Keratinocyte (primary cell): ENCODE results near the gene FUZ. TPM values are rescaled to one million over a fixed set of nuclear protein-coding genes. Genes with fewer than 3 reads are reported as not detected.

ENCODE experiments used
- DNase-seq: peaks from one replicate; pipeline ENCODE4 v3.0.0-alpha.2; 2011; ENCODE audit warnings: low read depth, missing footprints, low spot score
- FAIRE-seq: peaks from 2 replicates; lab custom pipeline; 2011; peaks lifted over from hg19 to GRCh38; lab: Jason Lieb, UNC
- H2AFZ ChIP-seq: 2 replicates; pipeline ENCODE4 v1.6.0; 2012; ENCODE audit warnings: low read length, control low read depth, inconsistent platforms; ENCODE audit not compliant: control insufficient read depth
- H3K27ac ChIP-seq: 2 replicates; pipeline ENCODE4 v1.5.1; 2011; ENCODE audit warnings: low read length; ENCODE audit not compliant: control insufficient read depth, insufficient read depth
- H3K27me3 ChIP-seq: 3 replicates; pipeline ENCODE4 v1.6.0; 2011; ENCODE audit warnings: low read length; ENCODE audit not compliant: control insufficient read depth, insufficient read depth; ENCODE audit errors: extremely low read depth
- H3K36me3 ChIP-seq, 2 experiments: 2 replicates in 1 of 2; 3 replicates in 1 of 2; pipeline ENCODE4 v1.5.1; 2011; ENCODE audit warnings: low read length in 2 of 2, mild to moderate bottlenecking in 1 of 2; ENCODE audit not compliant: control insufficient read depth in 2 of 2, insufficient read depth in 2 of 2; ENCODE audit errors: extremely low read depth in 1 of 2
- H3K4me1 ChIP-seq: 3 replicates; pipeline ENCODE4 v1.5.1; 2011; ENCODE audit warnings: low read length; ENCODE audit not compliant: control insufficient read depth, insufficient read depth; ENCODE audit errors: extremely low read depth
- H3K4me2 ChIP-seq: 3 replicates; pipeline ENCODE4 v1.6.0; 2011; ENCODE audit warnings: low read depth, low read length; ENCODE audit not compliant: control insufficient read depth, insufficient read depth; ENCODE audit errors: extremely low read depth
- H3K4me3 ChIP-seq, 3 experiments: fragments of 200-600 bp in 1 of 3; sonication (generic) in 1 of 3; 2 replicates in 2 of 3; 3 replicates in 1 of 3; pipeline ENCODE4 v1.5.1; 2011 to 2016; ENCODE audit warnings: low read length in 3 of 3, mild to moderate bottlenecking in 3 of 3, control low read depth in 2 of 3, inconsistent platforms in 1 of 3, low read depth in 1 of 3, mixed read lengths in 1 of 3, mixed run types in 1 of 3, moderate library complexity in 1 of 3; ENCODE audit not compliant: control insufficient read depth in 2 of 3, insufficient read depth in 2 of 3; ENCODE audit errors: extremely low read depth in 1 of 3
- H3K79me2 ChIP-seq: 2 replicates; pipeline ENCODE4 v1.6.0; 2012; ENCODE audit warnings: low read length; ENCODE audit not compliant: control insufficient read depth, insufficient read depth
- H3K9ac ChIP-seq: 3 replicates; pipeline ENCODE4 v1.6.0; 2011; ENCODE audit warnings: low read length; ENCODE audit not compliant: control insufficient read depth, insufficient read depth; ENCODE audit errors: extremely low read depth
- H3K9me1 ChIP-seq: 3 replicates; pipeline ENCODE4 v1.6.0; 2011; ENCODE audit warnings: low read length; ENCODE audit not compliant: control insufficient read depth, insufficient read depth; ENCODE audit errors: extremely low read depth
- H3K9me3 ChIP-seq: 2 replicates; pipeline ENCODE4 v1.5.1; 2012; ENCODE audit warnings: low read depth, low read length; ENCODE audit not compliant: control insufficient read depth
- H4K20me1 ChIP-seq: 3 replicates; pipeline ENCODE4 v1.6.0; 2011; ENCODE audit warnings: low read length; ENCODE audit not compliant: control insufficient read depth, insufficient read depth; ENCODE audit errors: extremely low read depth
- CTCF ChIP-seq, 3 experiments: IDR thresholded peaks in 1 of 3; conservative IDR thresholded peaks in 1 of 3; optimal IDR thresholded peaks in 1 of 3; 2 replicates in 2 of 3; 3 replicates in 1 of 3; pipeline versions ENCODE3 to v1.5.1; 2011; ENCODE audit warnings: low read length in 3 of 3, mild to moderate bottlenecking in 3 of 3, moderate library complexity in 2 of 3, control low read depth in 1 of 3, inconsistent platforms in 1 of 3; ENCODE audit not compliant: insufficient read depth in 2 of 3; ENCODE audit errors: extremely low read depth in 1 of 3
- EZH2 ChIP-seq: IDR thresholded peaks from one replicate; pipeline ENCODE4 v1.6.1; 2012; ENCODE audit warnings: inconsistent platforms, mild to moderate bottlenecking, low read length, moderate library complexity
- dilution Hi-C: fragments of 300-500 bp; cut with MboI; formaldehyde crosslinking; loops from one replicate; pipeline ENCODE4 v1.7.0; 2020; ENCODE audit warnings: low sequenced_read_pairs; ENCODE audit not compliant: extremely low pct_ligation_motif_present
- polyA plus RNA-seq, 5 experiments: library from polyadenylated mRNA; depleted of rRNA in 3 of 5; stranded (reverse) in 3 of 5; stranded (forward) in 1 of 5; unstranded in 1 of 5; fragments of >200 nt; gene quantifications; 1 replicate in 1 of 5; 2 replicates in 3 of 5; 3 replicates in 1 of 5; pipeline versions ENCODE4 v1.2.1 to v1.2.3, GENCODE V29; 2011 to 2012; ENCODE audit warnings: missing spikeins in 2 of 5, low read depth in 1 of 5, low replicate concordance in 1 of 5

The FUZ gene
- polyA plus RNA-seq, 1 donor (not counting 4 experiments of a cell fraction or from before 2014, with no cell fraction given): 3.7 TPM

GRCh38 chr19:49850487-49851342 lies 37.6 kb upstream of the FUZ start, which contains the start of gene PTOV1:
TSS of gene PTOV1 (plus strand) at chr19:49851159.
- dilution Hi-C loops: no loop called here
- FAIRE-seq: no peak
- DNase-seq: no peak

GRCh38 chr19:49850221-49850486 lies 37.1 kb upstream of the FUZ start:
- no peaks in the 10 kb centered on the region for H3K9me1 ChIP-seq
- peaks cover 5% of the 10 kb centered on the region for H4K20me1 ChIP-seq
- H3K27me3 ChIP-seq: no peaks in the 10 kb centered on the region
- H2AFZ ChIP-seq: peak overlapping the region; percentile 71
- peak overlapping the region; percentile 92 for H3K4me2 ChIP-seq
- dilution Hi-C loops: no loop called here
- TF ChIP-seq CTCF (optimal IDR thresholded peaks at IDR 0.05 in 1 of 3, IDR thresholded peaks at IDR 0.05 in 1 of 3, conservative IDR thresholded peaks at IDR 0.05 in 1 of 3; ENCODE audit: extremely low read depth in 1 of 3, insufficient read depth in 2 of 3, low read length in 3 of 3): no peak
- no peak for TF ChIP-seq EZH2
- peaks cover 0 to 4% of the 10 kb centered on the region in 2 experiments for H3K36me3 ChIP-seq
- DNase-seq: no peak
- H3K27ac ChIP-seq: peak overlapping the region; percentile 93
- H3K79me2 ChIP-seq: peaks cover 22% of the 10 kb centered on the region
- H3K4me3 ChIP-seq: peak overlapping the region; percentile 83 to 94 (median 88)
- peaks cover 26% of the 10 kb centered on the region for H3K4me1 ChIP-seq
- H3K9me3 ChIP-seq: no peaks in the 10 kb centered on the region
- FAIRE-seq: no peak
- peak overlapping the region; percentile 94 for H3K9ac ChIP-seq

More at GRCh38 chr19:49850487-49851342, 37.6 kb upstream of the FUZ start, which contains the start of gene PTOV1:
- Histone ChIP-seq H3K9ac (peak within 1 kb of the TSS; percentile 94), H3K27ac (peak within 1 kb of the TSS; percentile 93), H3K79me2 (peaks cover 22% of the 10 kb centered on the region), H3K4me1 (peaks cover 26% of the 10 kb centered on the region), H3K27me3 (no peaks in the 10 kb centered on the region), H4K20me1 (peaks cover 5% of the 10 kb centered on the region), H3K36me3 (peaks cover 0 to 5% of the 10 kb centered on the region in 2 experiments), H3K4me2 (peak within 1 kb of the TSS; percentile 92), H3K9me1 (no peaks in the 10 kb centered on the region), H2AFZ (peak within 1 kb of the TSS; percentile 85), H3K4me3 (peak within 1 kb of the TSS; percentile 83 to 94 (median 88)), H3K9me3 (no peaks in the 10 kb centered on the region)
- no peak for TF ChIP-seq EZH2
- TF ChIP-seq CTCF (optimal IDR thresholded peaks at IDR 0.05 in 1 of 3, IDR thresholded peaks at IDR 0.05 in 1 of 3, conservative IDR thresholded peaks at IDR 0.05 in 1 of 3; ENCODE audit: extremely low read depth in 1 of 3, insufficient read depth in 2 of 3, low read length in 3 of 3): no peak
